IPS-NIHi7 (cell line): ENCODE data around the gene ZNF331.

Experiments
- DNase-seq: peaks from one replicate; pipeline ENCODE4 v3.0.0; 2012; ENCODE audit warnings: mixed read lengths; ENCODE audit errors: extremely low spot score

ZNF331 gene

DNA sequence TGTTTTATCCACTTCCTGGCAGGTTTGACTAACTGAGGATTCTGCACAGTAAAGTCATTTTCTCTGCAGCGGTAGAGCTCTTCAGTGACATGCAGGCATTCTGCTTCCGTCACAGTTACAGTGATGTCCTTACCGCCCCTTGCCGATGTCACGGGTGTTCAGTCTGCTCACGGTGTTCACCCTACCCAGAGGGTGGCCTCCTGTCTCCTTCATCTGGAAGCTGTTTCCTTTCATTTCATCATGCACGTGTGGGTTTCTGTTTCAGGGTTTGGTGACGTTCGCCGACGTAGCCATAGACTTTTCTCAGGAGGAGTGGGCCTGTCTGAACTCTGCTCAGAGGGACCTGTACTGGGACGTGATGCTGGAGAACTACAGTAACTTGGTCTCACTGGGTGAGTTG lies 33.4 kb downstream of the ZNF331 start:
- no peak for DNase-seq

DNA sequence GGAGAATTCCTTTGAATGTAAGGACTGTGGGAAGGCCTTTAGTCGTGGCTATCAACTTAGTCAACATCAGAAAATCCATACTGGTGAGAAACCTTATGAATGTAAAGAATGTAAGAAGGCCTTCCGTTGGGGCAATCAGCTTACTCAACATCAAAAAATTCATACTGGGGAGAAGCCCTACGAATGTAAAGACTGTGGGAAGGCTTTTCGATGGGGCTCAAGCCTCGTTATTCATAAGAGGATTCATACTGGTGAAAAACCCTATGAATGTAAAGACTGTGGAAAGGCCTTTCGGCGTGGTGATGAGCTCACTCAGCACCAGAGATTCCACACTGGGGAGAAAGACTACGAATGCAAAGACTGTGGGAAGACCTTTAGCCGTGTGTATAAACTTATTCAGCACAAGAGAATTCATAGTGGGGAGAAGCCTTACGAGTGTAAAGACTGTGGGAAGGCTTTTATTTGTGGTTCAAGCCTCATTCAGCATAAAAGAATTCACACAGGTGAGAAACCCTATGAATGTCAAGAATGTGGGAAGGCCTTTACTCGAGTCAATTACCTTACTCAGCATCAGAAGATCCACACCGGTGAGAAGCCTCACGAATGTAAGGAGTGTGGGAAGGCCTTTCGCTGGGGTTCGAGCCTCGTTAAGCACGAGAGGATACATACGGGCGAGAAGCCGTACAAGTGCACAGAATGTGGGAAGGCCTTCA lies 39.2 kb downstream of the ZNF331 start:
- no peak for DNase-seq

DNA sequence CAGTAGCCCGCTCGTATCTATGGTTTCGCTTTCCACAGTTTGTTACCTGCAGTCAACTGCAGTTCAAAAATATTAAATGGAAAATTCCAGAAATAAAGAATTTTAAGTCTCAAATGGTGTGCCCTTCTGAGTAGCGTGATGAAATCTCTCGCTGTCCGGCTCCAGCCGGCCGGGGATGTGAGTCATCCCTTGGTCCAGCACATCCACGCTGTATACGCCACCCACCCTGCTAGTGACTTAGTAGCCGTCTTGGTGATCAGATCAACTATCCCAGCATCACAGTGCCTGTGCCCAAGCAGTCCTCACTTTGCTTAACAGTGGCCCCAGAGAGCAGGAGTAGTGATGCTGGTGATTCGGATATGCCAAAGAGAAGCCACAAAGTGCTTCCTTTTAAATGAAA lies 40.0 kb downstream of the ZNF331 start:
- DNase-seq, result no peak

GRCh38 chr19:53579518-53579917 lies 41.6 kb downstream of the ZNF331 start:
- DNase-seq, result no peak

GRCh38 chr19:53580871-53581835 lies 43.2 kb downstream of the ZNF331 start:
- DNase-seq, result no peak

- DNase-seq, result peak; percentile 53
Observed at GRCh38 chr19:53581871-53582279, 43.9 kb downstream of the ZNF331 start.

GRCh38 chr19:53583181-53583580 lies 45.2 kb downstream of the ZNF331 start:
- no peak for DNase-seq

DNA sequence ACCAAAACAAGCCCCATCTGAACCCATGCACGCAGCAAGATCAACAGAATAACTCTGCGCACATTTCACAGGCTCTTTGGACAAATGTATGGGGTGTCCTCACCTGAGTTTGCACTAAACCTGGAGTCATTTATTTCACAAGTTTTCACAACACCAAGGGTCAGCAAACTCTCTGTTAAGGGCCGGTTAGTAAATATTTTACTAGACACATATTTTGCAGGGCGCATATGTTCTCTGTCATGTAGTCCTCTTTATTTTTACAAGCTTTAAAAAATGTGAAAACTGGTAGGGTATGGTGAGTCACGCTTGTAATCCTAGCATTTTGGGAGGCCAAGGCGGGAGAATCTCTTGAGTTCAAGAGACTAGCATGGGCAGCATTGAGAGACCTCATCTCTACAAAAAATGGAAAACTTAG lies 48.3 kb downstream of the ZNF331 start:
- no peak for DNase-seq

GRCh38 chr19:53594811-53595509 lies 57.0 kb downstream of the ZNF331 start:
- peak; percentile 81 for DNase-seq

GRCh38 chr19:53595510-53595867 lies 57.5 kb downstream of the ZNF331 start:
- peak; percentile 47 for DNase-seq

- no peak for DNase-seq
Observed at GRCh38 chr19:53596056-53596455, 58.1 kb downstream of the ZNF331 start.

DNA sequence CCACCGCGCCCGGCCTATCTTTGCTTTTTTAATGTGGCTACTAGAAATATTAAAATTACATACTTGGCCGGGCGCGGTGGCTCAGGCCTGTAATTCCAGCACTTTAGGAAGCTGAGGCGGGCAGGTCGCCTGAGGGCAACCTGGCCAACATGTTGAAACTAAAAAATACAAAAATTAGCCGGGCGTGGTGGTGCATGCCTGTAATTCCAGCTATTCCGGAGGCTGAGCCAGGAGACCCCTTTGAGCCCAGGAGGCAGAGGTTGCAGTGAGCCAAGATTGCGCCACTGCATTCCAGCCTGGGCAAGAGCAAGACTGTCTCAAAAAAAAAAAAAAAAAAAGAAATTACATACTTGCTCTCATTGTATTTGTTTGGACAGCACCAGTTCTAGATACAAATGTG lies 59.1 kb downstream of the ZNF331 start:
- DNase-seq, result no peak

- DNase-seq, result no peak
Observed at GRCh38 chr19:53598361-53598760, 60.4 kb downstream of the ZNF331 start.

DNA sequence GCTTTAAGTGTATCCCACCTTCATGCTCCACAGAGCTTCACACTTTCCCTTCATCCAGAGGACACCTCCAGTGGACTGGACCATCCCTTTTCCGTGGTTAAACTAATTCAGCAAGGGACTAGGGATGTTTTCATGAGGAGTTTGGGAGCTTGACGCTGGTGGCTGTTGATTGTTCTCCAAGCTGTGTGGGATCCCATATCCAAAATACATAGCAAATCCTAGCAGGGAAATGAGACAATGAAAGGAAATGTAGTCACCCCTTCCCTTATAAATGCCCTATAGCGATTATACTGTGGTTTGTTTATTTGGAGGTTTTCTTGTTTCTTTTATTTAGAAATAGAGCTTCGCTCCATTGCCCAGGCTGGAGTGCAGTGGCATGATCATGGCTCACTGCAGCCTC lies 62.3 kb downstream of the ZNF331 start:
- no peak for DNase-seq

DNA sequence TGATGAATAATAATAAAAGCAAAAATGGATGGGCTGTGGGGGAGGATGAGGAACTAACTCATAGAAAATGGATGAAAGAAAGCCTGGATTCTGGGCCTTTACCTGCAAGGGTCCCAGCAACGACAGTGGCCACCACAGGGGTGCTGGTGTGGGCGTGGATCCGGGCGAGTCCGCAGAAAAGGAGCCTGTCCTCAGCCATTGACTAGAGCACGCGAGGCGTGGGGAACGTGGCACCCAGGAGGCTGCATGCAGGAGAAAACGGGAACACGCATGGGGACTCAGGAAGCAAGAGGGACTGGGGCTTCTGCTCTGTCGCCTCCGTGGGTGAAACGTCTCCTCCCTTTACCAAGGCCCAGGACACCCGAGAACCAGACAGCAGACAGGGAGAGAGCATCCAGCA lies 68.1 kb downstream of the ZNF331 start:
- DNase-seq, result no peak

DNA sequence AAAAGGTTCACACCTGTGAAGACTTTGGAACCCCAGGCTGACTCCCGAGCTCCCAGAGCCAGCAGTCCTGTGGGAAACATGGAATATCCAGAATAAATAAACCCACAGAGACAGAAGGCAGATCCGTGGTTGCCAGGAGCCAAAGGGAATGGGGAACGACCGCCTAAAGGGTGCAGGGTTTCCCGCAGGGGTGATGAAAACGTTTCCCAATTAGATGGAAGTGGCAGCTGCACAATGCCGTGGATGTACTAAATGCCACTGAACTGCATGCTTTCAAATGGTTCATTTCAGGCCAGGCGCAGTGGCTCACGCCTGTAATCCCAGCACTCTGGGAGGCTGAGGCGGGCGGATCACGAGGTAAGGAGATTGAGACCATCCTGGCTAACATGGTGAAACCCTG lies 70.4 kb downstream of the ZNF331 start:
- no peak for DNase-seq

DNA sequence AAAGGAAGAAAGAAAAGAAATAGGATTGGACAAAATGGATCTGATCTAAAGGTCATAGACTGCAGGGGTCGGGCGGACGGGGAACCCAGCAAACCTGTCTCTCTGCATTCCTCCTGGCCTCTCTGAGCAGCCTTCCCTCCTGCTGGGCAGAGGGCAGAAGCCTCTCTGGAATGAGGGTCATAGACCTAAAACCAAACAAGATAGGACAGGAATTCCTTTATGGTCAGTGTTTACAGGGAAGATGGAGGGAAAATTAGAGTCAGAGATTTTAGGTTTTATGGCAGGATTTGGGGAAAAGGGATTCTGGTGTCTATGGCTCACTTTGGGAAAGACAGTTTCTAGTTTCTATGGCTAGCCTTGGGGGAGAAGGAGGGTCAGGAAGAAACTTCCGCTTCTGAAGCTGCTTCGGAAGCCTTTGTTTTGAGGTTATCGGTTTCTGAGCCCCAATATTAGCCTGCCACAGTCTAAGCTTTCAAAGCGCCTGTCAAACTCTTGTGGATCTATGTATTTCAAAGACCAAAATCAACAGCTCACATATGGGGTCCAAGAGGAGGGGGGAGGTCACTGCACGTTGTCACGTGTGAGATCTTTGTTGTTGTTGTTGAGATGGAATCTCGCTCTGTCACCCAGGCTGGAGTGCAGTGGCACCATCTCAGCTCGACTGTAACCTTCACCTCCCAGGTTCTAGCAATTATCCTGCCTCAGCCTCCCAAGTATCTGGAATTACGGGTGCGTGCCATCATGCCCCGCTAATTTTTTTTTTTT lies 75.0 kb downstream of the ZNF331 start:
- peak; percentile 71 for DNase-seq

DNA sequence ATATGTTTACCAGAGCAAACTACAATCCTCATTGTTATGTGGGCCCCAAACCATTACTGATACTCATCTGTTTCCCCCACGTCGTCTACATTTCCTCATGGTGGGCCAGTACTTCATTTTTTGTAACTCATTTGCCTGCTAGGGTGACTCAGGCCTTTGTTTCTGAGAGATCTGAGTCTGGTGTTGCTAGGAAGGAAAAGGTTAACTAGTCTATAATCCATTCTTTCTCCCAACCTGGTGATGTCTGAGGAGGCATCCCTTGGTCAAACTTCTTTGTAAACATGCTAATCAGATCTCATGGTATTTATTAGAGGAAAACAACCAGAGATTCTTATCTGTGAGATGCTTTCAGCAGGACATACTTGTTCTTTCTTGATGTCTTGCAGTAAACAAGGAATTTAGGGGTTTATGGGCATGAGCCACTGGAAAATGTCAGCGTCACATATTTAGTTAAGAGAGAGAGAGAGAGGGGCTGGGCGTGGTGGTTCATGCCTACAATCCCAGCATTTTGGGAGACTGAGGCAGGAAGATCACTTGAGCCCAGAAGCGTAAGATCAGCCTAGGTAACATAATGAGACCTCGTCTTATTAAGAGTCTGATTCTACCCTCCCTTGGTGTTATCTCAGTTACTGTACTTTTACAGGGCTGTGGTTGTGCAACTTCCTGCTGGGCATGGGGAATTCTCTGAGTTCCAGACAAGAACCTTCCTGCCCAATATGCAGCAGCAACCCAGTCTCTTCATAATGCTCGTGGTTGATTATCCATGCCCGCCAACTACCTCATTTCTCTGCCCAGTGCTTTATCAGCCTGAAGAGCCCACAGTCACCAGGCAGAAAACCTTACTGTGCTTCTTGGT lies 84.2 kb downstream of the ZNF331 start:
- DNase-seq, result no peak

GRCh38 chr19:53624771-53625545 lies 87.0 kb downstream of the ZNF331 start:
- DNase-seq, result no peak

- no peak for DNase-seq
Observed at GRCh38 chr19:53626486-53626885, 88.5 kb downstream of the ZNF331 start.
